ENCODE results near the gene GNAI2. TPM values are rescaled to one million over a fixed set of nuclear protein-coding genes. Genes with fewer than 3 reads are reported as not detected.

The GNAI2 gene
- total RNA-seq, 1 experiment from 2014 or later, result 201 TPM

- H3K9me2 ChIP-seq (ENCODE audit: insufficient read depth), result no peaks in the 10 kb centered on the region
- intact Hi-C loops (cut with micrococcal nuclease; ENCODE audit: unreplicated experiment), result no loop called here
- no TSS peak for BruUV-seq (replicated peaks)
- ChIA-PET CTCF (no interaction called here), POLR2A (ENCODE audit: unreplicated experiment) (interaction anchor here (0.6 kb wide), 1 partner anchor 88 kb away, joined by 5 read pairs; no protein-coding TSS in a partner anchor)
- H2AFZ ChIP-seq, result no peak overlapping the region
- H3K36me3 ChIP-seq (ENCODE audit: low read depth), result no peaks in the 10 kb centered on the region
- no peaks in the 10 kb centered on the region for H3F3A ChIP-seq (ENCODE audit: insufficient read depth, low read depth)
- TF ChIP-seq EZH2 (IDR thresholded peaks at IDR 0.05; ENCODE audit: low read depth), result no peak
- TF ChIP-seq, protein P1, sequence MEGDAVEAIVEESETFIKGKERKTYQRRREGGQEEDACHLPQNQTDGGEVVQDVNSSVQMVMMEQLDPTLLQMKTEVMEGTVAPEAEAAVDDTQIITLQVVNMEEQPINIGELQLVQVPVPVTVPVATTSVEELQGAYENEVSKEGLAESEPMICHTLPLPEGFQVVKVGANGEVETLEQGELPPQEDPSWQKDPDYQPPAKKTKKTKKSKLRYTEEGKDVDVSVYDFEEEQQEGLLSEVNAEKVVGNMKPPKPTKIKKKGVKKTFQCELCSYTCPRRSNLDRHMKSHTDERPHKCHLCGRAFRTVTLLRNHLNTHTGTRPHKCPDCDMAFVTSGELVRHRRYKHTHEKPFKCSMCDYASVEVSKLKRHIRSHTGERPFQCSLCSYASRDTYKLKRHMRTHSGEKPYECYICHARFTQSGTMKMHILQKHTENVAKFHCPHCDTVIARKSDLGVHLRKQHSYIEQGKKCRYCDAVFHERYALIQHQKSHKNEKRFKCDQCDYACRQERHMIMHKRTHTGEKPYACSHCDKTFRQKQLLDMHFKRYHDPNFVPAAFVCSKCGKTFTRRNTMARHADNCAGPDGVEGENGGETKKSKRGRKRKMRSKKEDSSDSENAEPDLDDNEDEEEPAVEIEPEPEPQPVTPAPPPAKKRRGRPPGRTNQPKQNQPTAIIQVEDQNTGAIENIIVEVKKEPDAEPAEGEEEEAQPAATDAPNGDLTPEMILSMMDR (conservative IDR thresholded peaks at IDR 0.05), result no peak
- no peaks in the 10 kb centered on the region for H3K4me1 ChIP-seq (replicated peaks; ENCODE audit: insufficient read depth)
- no peaks in the 10 kb centered on the region for H3K9me3 ChIP-seq (ENCODE audit: insufficient read depth, low read depth)
- no peak overlapping the region for H3K4me3 ChIP-seq
- no peak overlapping the region for H3K27ac ChIP-seq
- no peak overlapping the region for H3K4me2 ChIP-seq
- peaks cover 21% of the 10 kb centered on the region; the same call in 1 of the 2 replicates for H3K27me3 ChIP-seq (ENCODE audit: insufficient read depth, low read depth)
- H3K79me2 ChIP-seq (ENCODE audit: low read depth), result no peaks in the 10 kb centered on the region
- H4K20me1 ChIP-seq (ENCODE audit: insufficient read depth), result no peaks in the 10 kb centered on the region
- no peak for DNase-seq
These were observed 32.7 kb upstream of the GNAI2 start for GRCh38 chr3:50203113-50203808.

DNA sequence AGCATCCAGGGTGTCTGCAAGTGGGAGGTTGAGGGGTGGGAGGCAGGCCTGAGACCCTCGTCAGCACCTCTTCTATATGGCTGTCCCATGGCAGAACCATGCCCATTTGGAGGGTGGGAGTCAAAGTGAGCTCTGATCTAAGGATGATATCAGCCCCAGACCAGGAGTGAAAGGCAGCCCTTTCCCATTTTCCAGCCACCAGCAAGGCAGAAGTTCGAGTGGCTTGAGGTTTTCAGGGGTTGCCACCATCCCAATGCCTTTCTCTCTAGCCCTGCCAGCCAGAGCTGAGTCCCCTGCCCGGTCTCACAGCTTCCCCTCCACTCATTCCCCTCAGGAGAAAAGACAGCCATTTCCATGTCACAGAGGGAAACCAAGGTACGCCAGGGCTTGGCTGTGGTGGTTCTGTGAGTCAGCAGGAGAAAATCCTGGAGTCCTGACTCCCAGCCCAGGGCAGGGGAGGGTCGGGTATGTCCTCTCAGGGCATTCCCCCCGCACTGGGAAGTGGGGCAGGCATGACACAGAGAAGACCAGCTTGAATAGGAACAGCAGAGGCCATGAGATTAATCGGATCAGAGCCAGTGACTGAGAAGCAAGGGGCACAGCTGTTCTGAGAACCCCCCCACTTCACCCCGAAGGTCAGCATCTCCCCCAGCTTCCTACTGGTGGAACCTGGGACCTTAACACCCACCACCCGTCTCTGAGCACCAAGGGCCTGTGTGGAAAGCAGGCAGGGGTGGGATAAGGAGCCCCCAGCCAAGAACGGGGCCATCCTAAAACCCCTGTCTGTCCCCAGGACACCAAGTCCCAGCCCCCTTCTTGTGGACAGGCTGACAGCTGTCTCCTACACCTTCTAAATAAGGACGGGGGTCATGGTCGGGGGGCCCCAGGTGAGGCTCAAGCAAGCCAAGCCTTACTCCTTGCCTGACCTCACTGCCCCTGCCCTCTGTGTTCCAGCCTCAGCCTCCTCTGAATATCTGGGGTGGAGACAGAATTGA lies 31.9 kb upstream of the GNAI2 start:
- H3K27me3 ChIP-seq (ENCODE audit: insufficient read depth, low read depth), result peaks cover 21% of the 10 kb centered on the region; the same call in 1 of the 2 replicates
- H2AFZ ChIP-seq, result no peak overlapping the region
- H3K4me3 ChIP-seq, result no peak overlapping the region
- H3K4me1 ChIP-seq (replicated peaks; ENCODE audit: insufficient read depth), result no peaks in the 10 kb centered on the region
- intact Hi-C loops (cut with micrococcal nuclease; ENCODE audit: unreplicated experiment), result no loop called here
- no peaks in the 10 kb centered on the region for H3K9me2 ChIP-seq (ENCODE audit: insufficient read depth)
- no peak overlapping the region for H3K4me2 ChIP-seq
- CTCF ChIA-PET, result interaction anchor here (0.6 kb wide), 1 partner anchor 23 kb away, joined by 3 read pairs; no protein-coding TSS in a partner anchor
- no peaks in the 10 kb centered on the region for H3K9me3 ChIP-seq (ENCODE audit: insufficient read depth, low read depth)
- no peaks in the 10 kb centered on the region for H3K79me2 ChIP-seq (ENCODE audit: low read depth)
- H3F3A ChIP-seq (ENCODE audit: insufficient read depth, low read depth), result no peaks in the 10 kb centered on the region
- POLR2A ChIA-PET (ENCODE audit: unreplicated experiment), result no interaction called here
- BruUV-seq (replicated peaks), result no TSS peak
- H3K36me3 ChIP-seq (ENCODE audit: low read depth), result no peaks in the 10 kb centered on the region
- DNase-seq, result no peak
- TF ChIP-seq EZH2 (IDR thresholded peaks at IDR 0.05; ENCODE audit: low read depth), result no peak
- TF ChIP-seq, protein P1 (conservative IDR thresholded peaks at IDR 0.05), result no peak
- no peaks in the 10 kb centered on the region for H4K20me1 ChIP-seq (ENCODE audit: insufficient read depth)
- no peak overlapping the region for H3K27ac ChIP-seq

GRCh38 chr3:50204804-50205412 lies 31.1 kb upstream of the GNAI2 start, which contains the start of gene SLC38A3:
TSS of gene SLC38A3 (plus strand) at chr3:50205271. CDS start at chr3:50214200, 8,929 bp downstream.
- intact Hi-C loops (cut with micrococcal nuclease; ENCODE audit: unreplicated experiment), result no loop called here
- TF ChIP-seq, protein P1 (conservative IDR thresholded peaks at IDR 0.05), result no peak
- peak within 1 kb of the TSS; percentile 42; the same call in 1 of the 2 replicates for H3K4me2 ChIP-seq
- no peaks in the 10 kb centered on the region for H4K20me1 ChIP-seq (ENCODE audit: insufficient read depth)
- peaks cover 21% of the 10 kb centered on the region; the same call in 1 of the 2 replicates for H3K27me3 ChIP-seq (ENCODE audit: insufficient read depth, low read depth)
- H3F3A ChIP-seq (ENCODE audit: insufficient read depth, low read depth), result no peaks in the 10 kb centered on the region
- H3K4me3 ChIP-seq, result no peak within 1 kb of the TSS; the same call in 1 of the 2 replicates
- H3K79me2 ChIP-seq (ENCODE audit: low read depth), result no peaks in the 10 kb centered on the region
- no peaks in the 10 kb centered on the region for H3K36me3 ChIP-seq (ENCODE audit: low read depth)
- no TSS peak for BruUV-seq (replicated peaks)
- no peak for DNase-seq
- H2AFZ ChIP-seq, result no peak within 1 kb of the TSS
- CTCF ChIA-PET, result no interaction called here
- H3K4me1 ChIP-seq (replicated peaks; ENCODE audit: insufficient read depth), result no peaks in the 10 kb centered on the region
- no peak within 1 kb of the TSS for H3K27ac ChIP-seq
- POLR2A ChIA-PET (ENCODE audit: unreplicated experiment), result no interaction called here
- no peaks in the 10 kb centered on the region for H3K9me3 ChIP-seq (ENCODE audit: insufficient read depth, low read depth)
- H3K9me2 ChIP-seq (ENCODE audit: insufficient read depth), result no peaks in the 10 kb centered on the region

All from PC-9 (cell line).